ENCODE measurements around the gene CHGA. TPM values are rescaled to one million over a fixed set of nuclear protein-coding genes. Genes with fewer than 3 reads are reported as not detected.
A peak's percentile ranks its signal among the peaks of the same experiment; 100 is the strongest.

The CHGA gene
- total and polyA plus RNA-seq, 2 of the 13 experiments (the other 11 are each of a cell fraction or from before 2014, with no cell fraction given): not detected

GRCh38 chr14:92907316-92907911 is 15.5 kb upstream of the CHGA start:
- no peak overlapping the region for H3K27ac ChIP-seq (ENCODE audit: extremely low read length, insufficient read depth, low read length)
- no peak overlapping the region for H2AFZ ChIP-seq (ENCODE audit: low read length)
- ATAC-seq (no peak), DNase-seq (ENCODE audit: low spot score) (no peak), FAIRE-seq (no peak)
- H3K4me2 ChIP-seq (ENCODE audit: low read depth, low read length): peak overlapping the region; percentile 44
- no peaks in the 10 kb centered on the region for H3K79me2 ChIP-seq (ENCODE audit: insufficient read depth, low read length)
- no peaks in the 10 kb centered on the region for H3K36me3 ChIP-seq (replicated peaks in 1 of 2; ENCODE audit: control insufficient read depth in 1 of 2, insufficient read depth in 2 of 2, low read length in 2 of 2)
- intact Hi-C loops (cut with micrococcal nuclease; ENCODE audit: unreplicated experiment) (no loop called here), in situ Hi-C loops (cut with HindIII; ENCODE audit: extremely low pct_ligation_motif_present, low pct_unique_long_range_greater_than_20kb) (no loop called here)
- peaks cover 43% of the 10 kb centered on the region for H3K4me1 ChIP-seq (ENCODE audit: insufficient read depth, low read length)
- H3K4me3 ChIP-seq (replicated peaks in 1 of 3; ENCODE audit: insufficient read depth in 1 of 3, low read depth in 2 of 3, low read length in 3 of 3): no peak overlapping the region
- no TSS peak for BruUV-seq (replicated peaks)
- peaks cover 0 to 13% of the 10 kb centered on the region in 2 experiments; a peak in 3 of 5 replicates for H3K27me3 ChIP-seq (ENCODE audit: control insufficient read depth in 1 of 2, insufficient read depth in 2 of 2, low read length in 2 of 2)
- 62% methylated on average over 6 of the region's 6 CpGs for WGBS (ENCODE audit: low lambda C conversion rate)
- no peaks in the 10 kb centered on the region for H4K20me1 ChIP-seq (ENCODE audit: insufficient read depth, low read length)
- TF ChIP-seq HMG20B (CRISPR knock-in tag; conservative IDR thresholded peaks at IDR 0.05): no peak
- no peak for TF ChIP-seq HHEX (CRISPR knock-in tag; IDR thresholded peaks at IDR 0.05)
- no peak for TF ChIP-seq AKAP8 (CRISPR knock-in tag; IDR thresholded peaks at IDR 0.05)
- POLR2A ChIA-PET: no interaction called here
- CTCF ChIA-PET (ENCODE audit: low intra/inter-chr PET ratio, low total read pairs): no interaction called here
- H3K9ac ChIP-seq (ENCODE audit: insufficient read depth, low read depth, low read length): no peak overlapping the region
- H3K9me3 ChIP-seq (ENCODE audit: low read length): no peaks in the 10 kb centered on the region

- Histone ChIP-seq H3K4me2 (ENCODE audit: low read depth, low read length) (no peak overlapping the region), H4K20me1 (ENCODE audit: insufficient read depth, low read length) (0 out of 2 replicates have a peak, but pooled peaks cover 4% of the 10 kb centered on the region), H3K79me2 (ENCODE audit: insufficient read depth, low read length) (no peaks in the 10 kb centered on the region), H3K9ac (ENCODE audit: insufficient read depth, low read depth, low read length) (no peak overlapping the region), H3K9me3 (ENCODE audit: low read length) (no peaks in the 10 kb centered on the region), H2AFZ (ENCODE audit: low read length) (no peak overlapping the region), H3K4me3 (replicated peaks in 1 of 3; ENCODE audit: insufficient read depth in 1 of 3, low read depth in 2 of 3, low read length in 3 of 3) (no peak overlapping the region), H3K4me1 (ENCODE audit: insufficient read depth, low read length) (no peaks in the 10 kb centered on the region), H3K36me3 (replicated peaks in 1 of 2; ENCODE audit: control insufficient read depth in 1 of 2, insufficient read depth in 2 of 2, low read length in 2 of 2) (no peaks in the 10 kb centered on the region), H3K27ac (ENCODE audit: extremely low read length, insufficient read depth, low read length) (no peak overlapping the region), H3K27me3 (ENCODE audit: control insufficient read depth in 1 of 2, insufficient read depth in 2 of 2, low read length in 2 of 2) (peaks cover 0 to 2% of the 10 kb centered on the region in 2 experiments; a peak in 1 of 5 replicates)
- peak; percentile 80 for ATAC-seq
- peak; percentile 40 for DNase-seq (ENCODE audit: low spot score)
- POLR2A ChIA-PET: no interaction called here
- in situ Hi-C loops (cut with HindIII; ENCODE audit: extremely low pct_ligation_motif_present, low pct_unique_long_range_greater_than_20kb) (no loop called here), intact Hi-C loops (cut with micrococcal nuclease; ENCODE audit: unreplicated experiment) (no loop called here)
- BruUV-seq (replicated peaks): no TSS peak
- peak; percentile 65 for FAIRE-seq
- WGBS (ENCODE audit: low lambda C conversion rate): 1% methylated on average over 3 of the region's 7 CpGs
- CTCF ChIA-PET (ENCODE audit: low intra/inter-chr PET ratio, low total read pairs): no interaction called here
- TF ChIP-seq PPARG (CRISPR knock-in tag; conservative IDR thresholded peaks at IDR 0.05) (peak; percentile 63), HOXD1 (CRISPR knock-in tag; IDR thresholded peaks at IDR 0.05) (peak; percentile 87), ONECUT2 (CRISPR knock-in tag; IDR thresholded peaks at IDR 0.05) (0 out of 2 replicates have a peak, but pooled peaks have one; percentile 32), MXD3 (CRISPR knock-in tag; IDR thresholded peaks at IDR 0.05) (peak; percentile 85; the same call in 1 of the 2 replicates), TRIM24 (CRISPR knock-in tag; IDR thresholded peaks at IDR 0.05) (no peak), ZFP91 (CRISPR knock-in tag; IDR thresholded peaks at IDR 0.05; ENCODE audit: borderline replicate concordance) (no peak), KLF15 (CRISPR knock-in tag; IDR thresholded peaks at IDR 0.05; ENCODE audit: borderline replicate concordance) (peak; percentile 62; the same call in 1 of the 2 replicates), IKZF5 (CRISPR knock-in tag; IDR thresholded peaks at IDR 0.05) (peak; percentile 62; the same call in 1 of the 2 replicates), HMG20B (CRISPR knock-in tag; conservative IDR thresholded peaks at IDR 0.05) (no peak), SIX4 (CRISPR knock-in tag; IDR thresholded peaks at IDR 0.05) (peak; percentile 76), SP4 (CRISPR knock-in tag; IDR thresholded peaks at IDR 0.05) (no peak), XBP1 (CRISPR knock-in tag; IDR thresholded peaks at IDR 0.05) (peak; percentile 78; the same call in 1 of the 2 replicates), KDM4B (CRISPR knock-in tag; IDR thresholded peaks at IDR 0.05) (peak; percentile 56; the same call in 1 of the 2 replicates), WIZ (CRISPR knock-in tag; IDR thresholded peaks at IDR 0.05) (peak; percentile 98)
Measured at GRCh38 chr14:92914087-92914656, 8.8 kb upstream of the CHGA start.
